HG03175 (cell line): ENCODE data around the gene MYO3B.
"Not testable (repeated sequence)": the region's sequence is repeated elsewhere in the genome, so short reads cannot be mapped to it uniquely, and the experiment has no call there.

ENCODE experiments used
- ATAC-seq: cut with Tn5 transposase; IDR thresholded peaks from one replicate; pipeline ENCODE4 v1.9.1; 2021; ENCODE audit warnings: mild to moderate bottlenecking, moderate library complexity; ENCODE audit not compliant: unreplicated experiment

The MYO3B gene

GRCh38 chr2:170462433-170463205 is 284.7 kb downstream of the MYO3B start:
- ATAC-seq, result no peak

- no peak for ATAC-seq
These were observed 285.2 kb downstream of the MYO3B start for GRCh38 chr2:170463206-170463537.

DNA sequence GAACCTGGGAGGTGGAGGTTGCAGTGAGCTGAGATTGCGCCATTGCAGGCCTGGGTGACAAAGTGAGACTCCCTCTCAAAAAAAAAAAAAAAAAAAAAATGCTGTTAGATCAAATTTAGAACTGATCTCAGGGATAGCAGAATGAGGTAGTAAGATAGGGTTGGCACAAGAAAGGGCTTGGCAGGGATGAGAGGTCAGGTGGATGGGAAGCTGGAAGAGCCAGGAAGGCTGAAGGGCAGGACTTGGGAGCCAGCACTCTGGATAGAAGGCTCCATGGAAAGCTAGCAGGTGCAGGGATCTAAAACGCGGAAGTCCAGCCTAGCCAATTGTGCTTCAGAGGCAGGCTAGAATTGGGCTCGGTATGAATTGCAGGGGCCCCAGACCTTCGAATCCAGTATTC is 286.3 kb downstream of the MYO3B start:
- no peak for ATAC-seq

- ATAC-seq, result no peak
These were observed 287.3 kb downstream of the MYO3B start for GRCh38 chr2:170465241-170465640.

- ATAC-seq, result no peak
These were observed 288.7 kb downstream of the MYO3B start for GRCh38 chr2:170466632-170467031.

GRCh38 chr2:170467568-170468422 is 289.8 kb downstream of the MYO3B start:
- no peak for ATAC-seq

DNA sequence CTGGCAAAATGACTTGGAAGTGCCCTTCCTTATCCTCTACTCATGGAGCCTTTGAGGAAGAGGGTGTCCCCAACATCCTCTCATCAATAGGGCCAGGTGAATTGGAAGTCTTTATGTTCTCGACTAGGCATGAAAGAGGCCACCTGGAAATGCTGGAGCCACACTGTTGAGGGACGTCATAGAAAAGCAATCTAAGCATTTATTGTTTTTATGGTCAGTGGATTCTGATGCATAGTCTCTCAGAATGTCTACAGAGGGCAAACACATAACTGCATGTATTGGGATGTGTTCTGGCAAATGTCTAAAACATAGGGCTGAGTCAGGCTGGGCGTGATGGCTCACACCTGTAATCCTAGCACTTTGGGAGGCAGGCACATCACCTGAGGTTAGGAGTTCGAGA is 290.6 kb downstream of the MYO3B start:
- ATAC-seq, result no peak

GRCh38 chr2:170472498-170472897 is 294.6 kb downstream of the MYO3B start:
- not testable (repeated sequence) for ATAC-seq

- no peak for ATAC-seq
These were observed 297.9 kb downstream of the MYO3B start for GRCh38 chr2:170475878-170476277.

DNA sequence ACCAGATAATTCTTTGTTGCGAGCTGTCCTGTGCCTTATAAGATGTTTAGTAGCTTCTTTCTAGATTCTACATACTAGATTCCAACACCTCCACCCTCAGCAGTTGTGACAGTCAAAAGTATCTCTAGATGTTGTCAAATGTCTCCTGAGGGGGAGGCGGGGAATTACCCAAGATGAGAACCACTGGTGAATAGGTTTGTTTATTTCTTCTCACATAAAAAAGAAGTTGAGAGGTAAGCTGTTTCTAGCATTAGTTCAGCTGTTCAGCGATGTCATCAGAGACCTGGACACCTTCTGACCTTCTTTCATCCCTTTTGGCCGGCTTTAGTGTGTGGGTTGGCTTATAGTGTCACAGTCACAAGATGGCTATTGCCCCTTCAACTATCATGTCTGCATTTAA is 299.7 kb downstream of the MYO3B start:
- ATAC-seq, result no peak

- no peak for ATAC-seq
These were observed 303.3 kb downstream of the MYO3B start for GRCh38 chr2:170481201-170481600.

DNA sequence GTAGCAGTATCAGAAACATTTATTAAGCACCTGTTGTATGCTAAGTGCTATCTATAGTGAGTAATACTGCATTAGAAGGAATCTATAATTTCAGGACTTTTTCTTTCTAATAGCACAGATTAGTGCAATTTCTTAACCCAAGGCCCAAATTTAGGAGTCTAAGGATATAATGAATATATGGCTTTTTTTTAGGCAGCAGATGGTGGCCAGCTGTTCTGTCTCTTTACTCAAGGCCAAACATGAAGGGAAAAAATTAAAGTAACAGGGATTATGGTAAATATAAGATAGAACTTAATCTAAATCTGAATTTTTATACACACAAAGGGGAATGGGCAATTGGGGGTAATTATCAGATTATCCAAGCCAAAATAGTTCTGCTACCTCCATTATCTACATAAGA is 306.6 kb downstream of the MYO3B start:
- ATAC-seq, result no peak

DNA sequence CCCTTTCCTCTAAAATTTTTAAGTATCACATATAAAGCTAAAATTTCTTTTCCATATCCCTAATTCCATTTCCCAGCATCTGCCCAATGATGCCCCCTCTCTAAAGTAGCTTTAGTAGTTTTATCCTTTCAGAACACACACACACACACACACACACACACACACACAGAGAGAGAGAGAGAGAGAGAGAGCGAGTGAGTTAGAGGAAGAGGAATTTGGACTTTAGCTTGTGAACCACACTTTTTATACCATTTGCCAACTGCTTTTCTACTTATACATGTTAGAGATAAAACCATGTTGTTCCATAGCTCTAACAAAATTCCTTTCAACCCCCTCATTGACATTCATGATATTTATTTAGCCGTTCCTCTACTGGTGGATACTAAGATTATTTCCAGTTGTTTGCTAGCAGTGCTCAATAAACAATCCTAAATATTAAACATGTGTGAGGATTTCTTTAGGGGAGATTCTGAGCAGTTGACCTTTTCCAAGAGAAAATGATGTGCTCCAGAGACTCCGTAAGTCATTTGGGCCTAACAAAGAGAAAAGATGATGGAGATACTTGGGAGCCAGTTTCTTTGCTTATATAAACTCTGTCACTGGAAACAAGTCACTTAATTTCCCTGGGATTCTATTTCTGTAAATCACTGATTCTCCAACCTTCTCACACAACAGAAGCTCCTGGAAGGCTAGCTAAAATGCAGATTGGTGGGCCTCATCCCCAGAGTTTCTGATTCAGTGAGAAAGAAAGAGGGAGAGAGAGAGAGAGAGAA is 307.5 kb downstream of the MYO3B start:
- ATAC-seq, result no peak

GRCh38 chr2:170486730-170487129 is 308.8 kb downstream of the MYO3B start:
- no peak for ATAC-seq

DNA sequence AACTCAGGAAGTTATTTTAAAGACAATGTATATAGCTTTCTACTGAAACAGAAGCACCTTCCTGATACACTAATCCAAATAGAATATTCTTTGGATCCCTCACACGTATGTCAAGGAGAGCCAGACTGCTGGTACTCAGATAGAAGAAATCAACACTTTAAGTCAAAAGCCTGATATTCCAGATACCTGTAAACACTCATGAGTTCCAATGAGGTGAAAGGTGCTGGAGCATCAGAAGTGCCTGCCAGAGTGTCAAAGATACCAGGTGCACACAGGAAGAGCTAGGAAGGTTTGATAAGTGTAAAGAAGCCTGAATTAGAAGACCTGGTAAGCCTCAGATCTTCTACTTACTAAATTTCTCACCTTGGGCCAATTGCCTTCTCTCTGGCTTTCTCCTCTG is 310.9 kb downstream of the MYO3B start:
- no peak for ATAC-seq

DNA sequence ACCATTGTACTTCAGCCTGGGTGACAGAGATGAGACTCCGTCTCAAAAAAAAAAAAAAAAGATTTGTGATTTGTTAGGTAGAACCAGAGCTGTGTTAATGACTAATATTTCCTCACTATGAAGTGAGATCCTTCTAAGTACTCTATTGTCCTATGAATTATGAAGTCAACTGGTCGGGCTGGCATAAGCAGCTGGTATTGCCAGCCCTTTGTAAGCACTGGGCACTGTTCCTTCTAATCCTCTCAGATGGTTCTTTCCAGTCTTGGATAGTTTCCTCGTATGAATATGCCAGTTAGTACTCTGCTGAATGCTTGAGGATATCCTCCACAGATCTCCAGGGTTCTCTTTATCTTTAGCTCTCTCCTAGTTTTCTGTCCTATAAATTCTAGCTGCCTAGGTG is 314.1 kb downstream of the MYO3B start:
- ATAC-seq, result no peak

DNA sequence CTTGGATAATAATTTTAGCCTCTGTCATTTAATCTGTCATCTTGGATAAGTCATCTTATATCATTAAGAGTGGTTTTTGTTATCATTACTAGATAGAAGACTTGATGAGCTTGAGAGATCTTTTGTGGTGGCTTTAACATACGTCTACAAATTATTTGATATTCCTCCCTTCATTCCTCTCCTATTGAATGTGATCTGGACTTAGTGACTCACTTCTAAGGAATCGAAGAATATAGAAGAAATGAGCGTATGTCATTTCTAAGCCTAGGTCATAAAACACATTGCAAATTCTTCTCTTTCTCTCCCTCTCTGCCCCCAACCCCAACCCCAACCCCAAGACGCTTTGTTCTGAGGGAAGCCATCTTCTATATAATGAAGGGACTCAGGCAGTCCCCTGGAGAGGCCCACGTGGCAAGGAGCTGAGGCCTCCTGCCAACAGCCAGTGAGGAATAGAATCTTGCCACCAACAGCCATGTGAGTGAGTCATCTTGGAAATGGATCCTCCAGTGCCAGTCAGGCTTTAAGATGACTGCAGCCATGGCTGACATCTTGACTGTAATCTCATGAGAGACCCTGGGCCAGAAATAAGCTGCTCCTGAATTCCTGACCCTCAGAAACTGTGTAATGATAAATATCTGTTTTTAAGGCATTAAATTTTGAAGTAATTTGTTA is 315.6 kb downstream of the MYO3B start:
- no peak for ATAC-seq

GRCh38 chr2:170495896-170496295 is 317.9 kb downstream of the MYO3B start:
- no peak for ATAC-seq

DNA sequence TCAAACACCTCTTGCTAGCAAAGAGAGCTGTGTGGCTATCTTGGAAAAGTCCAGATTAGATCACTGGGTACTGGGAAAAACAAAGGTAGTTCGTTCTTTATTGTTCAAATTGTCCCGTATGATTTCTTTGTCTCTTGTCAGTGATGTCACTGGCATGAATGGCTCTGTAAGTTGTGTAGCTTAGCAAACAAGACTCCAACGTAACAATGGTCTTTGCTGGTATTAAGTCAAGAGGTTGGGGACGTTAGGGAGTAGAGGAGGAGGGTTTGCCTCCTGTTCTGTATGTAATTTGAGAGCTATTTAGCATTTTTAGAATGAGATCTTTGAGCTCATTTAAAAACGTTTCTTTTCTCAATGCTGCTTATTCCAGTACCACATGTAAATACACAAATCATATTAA is 320.7 kb downstream of the MYO3B start:
- ATAC-seq, result no peak

DNA sequence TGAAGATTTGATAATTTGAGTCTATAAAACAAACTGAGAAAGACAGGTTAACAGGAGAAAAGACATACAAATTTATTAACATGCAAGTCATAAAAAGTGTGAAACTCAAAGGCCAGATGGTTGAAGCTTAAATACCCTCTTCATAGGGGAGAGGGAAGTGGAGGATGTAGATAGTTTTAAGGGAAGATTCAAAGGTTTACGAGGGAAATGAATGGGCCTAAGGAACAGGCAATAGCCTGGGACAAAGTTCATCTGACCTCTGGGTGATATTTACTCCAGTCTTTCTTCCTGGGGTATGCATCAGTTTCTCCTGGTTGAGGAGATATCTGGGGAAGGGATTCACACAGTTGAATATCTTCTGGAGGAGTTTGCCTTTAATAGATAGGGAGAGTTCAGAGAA is 322.2 kb downstream of the MYO3B start:
- no peak for ATAC-seq

GRCh38 chr2:170500770-170501169 is 322.8 kb downstream of the MYO3B start:
- ATAC-seq, result no peak
